HepG2 (cell line): ENCODE data around the gene LRRC53. TPM values are rescaled to one million over a fixed set of nuclear protein-coding genes. Genes with fewer than 3 reads are reported as not detected.

Experiments
- ATAC-seq: fragments of 200-7000 bp; cut with Tn5 transposase; 3 replicates; pipeline ENCODE4 v1.9.1; 2020; ENCODE audit warnings: mild to moderate bottlenecking, moderate library complexity
- BruUV-seq: library from RNA; stranded (reverse); fragments of 400-500 nt; replicated peaks from 2 replicates; lab custom pipeline; 2021; lab: Mats Ljungman, UMichigan
- CTCF ChIA-PET: fragments of 300-600 bp; formaldehyde crosslinking; extraction: SDS; loops from one replicate; lab custom pipeline; 2021; ENCODE audit warnings: low total read pairs, inconsistent platforms, low intra/inter-chr PET ratio; lab: Yijun Ruan, JAX
- POLR2A ChIA-PET: fragments of 350-600 bp; sonication (Branson Sonifier 250); formaldehyde crosslinking; loops from one replicate; lab custom pipeline; 2020; ENCODE audit warnings: antibody characterized with exemption, inconsistent platforms; lab: Yijun Ruan, JAX
- DNase-seq: peaks from one replicate; pipeline ENCODE4 v3.0.0-alpha.2; 2015; ENCODE audit warnings: low spot score
- FAIRE-seq: peaks from 3 replicates; lab custom pipeline; 2011; peaks lifted over from hg19 to GRCh38; lab: Jason Lieb, UNC
- H2AFZ ChIP-seq: one replicate; pipeline ENCODE4 v1.6.1; 2011; ENCODE audit warnings: low read length, inconsistent platforms
- H3K27ac ChIP-seq: fragments of 300-600 bp; 3 replicates; pipeline ENCODE4 v1.8.0; 2011; ENCODE audit warnings: mixed run types, mild to moderate bottlenecking, mixed read lengths, low read length, inconsistent platforms; ENCODE audit not compliant: insufficient read depth; ENCODE audit errors: extremely low read length
- H3K27me3 ChIP-seq, 2 experiments: fragments of 200-600 bp in 1 of 2; 2 replicates in 1 of 2; 3 replicates in 1 of 2; pipeline versions ENCODE4 v1.6.0 to v1.8.0; 2011; ENCODE audit warnings: low read length in 2 of 2, mild to moderate bottlenecking in 2 of 2, moderate library complexity in 2 of 2, inconsistent platforms in 1 of 2; ENCODE audit not compliant: insufficient read depth in 2 of 2, control insufficient read depth in 1 of 2
- H3K36me3 ChIP-seq, 2 experiments: fragments of 200-600 bp in 1 of 2; replicated peaks in 1 of 2; 2 replicates in 1 of 2; 3 replicates in 1 of 2; pipeline versions ENCODE4 v1.5.1 to v1.8.0; 2011; ENCODE audit warnings: low read length in 2 of 2, inconsistent platforms in 1 of 2; ENCODE audit not compliant: insufficient read depth in 2 of 2, control insufficient read depth in 1 of 2
- H3K4me1 ChIP-seq: 2 replicates; pipeline ENCODE4 v1.5.1; 2012; ENCODE audit warnings: low read length, inconsistent platforms; ENCODE audit not compliant: insufficient read depth
- H3K4me2 ChIP-seq: 2 replicates; pipeline ENCODE4 v1.6.0; 2011; ENCODE audit warnings: low read depth, low read length, inconsistent platforms
- H3K4me3 ChIP-seq, 3 experiments: fragments of 200-600 bp in 1 of 3; sonication (generic), shearing (Covaris generic) in 1 of 3; replicated peaks in 1 of 3; 2 replicates each; pipeline ENCODE4 v1.5.1; 2011 to 2016; ENCODE audit warnings: low read length in 3 of 3, inconsistent platforms in 2 of 3, low read depth in 2 of 3, mild to moderate bottlenecking in 2 of 3, control low read depth in 1 of 3, mixed read lengths in 1 of 3; ENCODE audit not compliant: insufficient read depth in 1 of 3
- H3K79me2 ChIP-seq: one replicate; pipeline ENCODE4 v1.6.1; 2011; ENCODE audit warnings: low read length, inconsistent platforms; ENCODE audit not compliant: insufficient read depth
- H3K9ac ChIP-seq: 2 replicates; pipeline ENCODE4 v1.6.0; 2011; ENCODE audit warnings: mild to moderate bottlenecking, low read depth, low read length, inconsistent platforms; ENCODE audit not compliant: insufficient read depth
- H3K9me3 ChIP-seq: 2 replicates; pipeline ENCODE4 v1.5.1; 2012; ENCODE audit warnings: mild to moderate bottlenecking, low read length
- H4K20me1 ChIP-seq: 2 replicates; pipeline ENCODE4 v1.6.0; 2011; ENCODE audit warnings: inconsistent platforms, mild to moderate bottlenecking, low read length, moderate library complexity; ENCODE audit not compliant: insufficient read depth
- CEBPB ChIP-seq: IDR thresholded peaks from 2 replicates; pipeline ENCODE4 v1.6.1; 2011; ENCODE audit warnings: low read depth, low read length, improper control_type of control experiment, borderline replicate concordance
- MYNN ChIP-seq: sonication (generic); formaldehyde crosslinking; IDR thresholded peaks from 2 replicates; pipeline ENCODE4 v1.4.0; 2020; ENCODE audit warnings: mild to moderate bottlenecking, low read depth, missing genetic modification reagents
- POLR2A ChIP-seq, 2 experiments: IDR thresholded peaks; 2 replicates each; pipeline ENCODE4 v1.6.1; 2011; ENCODE audit warnings: low read depth in 2 of 2, low read length in 2 of 2, mild to moderate bottlenecking in 1 of 2, moderate library complexity in 1 of 2; ENCODE audit not compliant: insufficient read depth in 1 of 2
- SOX13 ChIP-seq, 3 experiments: fragments of 450-650 bp in 1 of 3; sonication (generic) in 1 of 3; formaldehyde crosslinking in 1 of 3; IDR thresholded peaks in 2 of 3; conservative IDR thresholded peaks in 1 of 3; 2 replicates each; pipeline versions ENCODE4 v1.5.0 to v1.6.1; 2016 to 2020; ENCODE audit warnings: antibody characterized with exemption in 1 of 3, mild to moderate bottlenecking in 1 of 3, missing compliant biosample characterization in 1 of 3, missing genetic modification reagents in 1 of 3, moderate library complexity in 1 of 3
- ZKSCAN8 ChIP-seq: IDR thresholded peaks from 2 replicates; pipeline ENCODE4 v1.6.1; 2016; ENCODE audit warnings: borderline replicate concordance, missing genetic modification reagents, missing compliant biosample characterization
- WGBS: methylation state at CpG from one replicate; pipeline ENCODE4 v1.1.6; 2017; ENCODE audit warnings: low lambda C conversion rate; 5-methylcytosine and 5-hydroxymethylcytosine counted together
- in situ Hi-C: cut with HindIII; loops from 2 replicates; pipeline ENCODE4 v1.10.0; 2017; ENCODE audit warnings: low pct_unique_long_range_greater_than_20kb; ENCODE audit not compliant: extremely low pct_ligation_motif_present
- intact Hi-C: fragments of 100-400 bp; cut with micrococcal nuclease; formaldehyde crosslinking; loops from one replicate; pipeline ENCODE4 v1.10.0; 2022; ENCODE audit not compliant: unreplicated experiment
- polyA plus RNA-seq, 8 experiments: library from polyadenylated mRNA; depleted of rRNA in 3 of 8; stranded (reverse) in 7 of 8; unstranded in 1 of 8; fragments of >200 nt; fragmentation: Illumina TruSeq in 4 of 8; extraction: Trizol in 4 of 8; gene quantifications; 2 replicates each; pipeline versions ENCODE4 v1.2.1 to v1.2.3, GENCODE V29; 2011 to 2016; ENCODE audit warnings: low read depth in 4 of 8, missing spikeins in 1 of 8, mixed read lengths in 1 of 8; ENCODE audit not compliant: insufficient read depth in 1 of 8
- total RNA-seq, 5 experiments: library from RNA; depleted of rRNA; stranded (reverse); fragments of >200 nt; fragmentation: Illumina TruSeq; extraction: Trizol; gene quantifications; 2 replicates each; pipeline ENCODE4 v1.2.3, GENCODE V29; 2016; ENCODE audit warnings: low read depth in 1 of 5
- TF ChIP-seq, protein P1 (sequence below): IDR thresholded peaks from 2 replicates; pipeline ENCODE4 v1.6.1; 2012; ENCODE audit warnings: low read depth, low read length, improper control_type of control experiment

LRRC53 gene
- total and polyA plus RNA-seq, 2 of the 13 experiments (the other 11 are each of a cell fraction or from before 2014, with no cell fraction given), result not detected

DNA sequence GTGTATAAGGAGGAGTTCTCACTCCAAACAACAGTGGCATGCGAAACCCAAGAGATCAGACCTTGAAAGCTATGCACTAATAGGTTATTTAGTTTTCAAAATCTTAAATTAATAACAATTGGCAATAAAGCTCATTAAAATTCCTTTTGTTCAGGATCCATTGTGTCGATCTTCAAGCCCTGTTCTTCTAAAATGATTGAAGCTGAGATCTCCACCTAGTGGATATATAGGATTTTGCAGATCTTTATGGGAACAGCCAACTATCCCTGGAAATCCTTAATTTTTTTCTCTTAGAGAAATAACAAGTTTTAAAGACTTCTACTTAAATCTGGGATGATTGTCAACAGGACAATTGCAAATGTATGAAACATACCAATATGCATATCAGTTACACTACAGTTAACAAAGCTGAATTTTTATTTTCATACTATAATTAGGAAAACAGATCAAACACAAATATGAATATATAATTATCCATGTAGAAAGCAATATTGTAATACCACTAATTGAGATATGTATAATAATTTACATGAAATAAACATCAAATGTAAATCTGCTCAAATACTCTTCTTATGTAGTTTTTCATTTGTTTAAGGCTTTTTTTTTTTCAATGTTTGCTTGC, 43.3 kb downstream of the LRRC53 start (continued):
- TF ChIP-seq, protein P1, sequence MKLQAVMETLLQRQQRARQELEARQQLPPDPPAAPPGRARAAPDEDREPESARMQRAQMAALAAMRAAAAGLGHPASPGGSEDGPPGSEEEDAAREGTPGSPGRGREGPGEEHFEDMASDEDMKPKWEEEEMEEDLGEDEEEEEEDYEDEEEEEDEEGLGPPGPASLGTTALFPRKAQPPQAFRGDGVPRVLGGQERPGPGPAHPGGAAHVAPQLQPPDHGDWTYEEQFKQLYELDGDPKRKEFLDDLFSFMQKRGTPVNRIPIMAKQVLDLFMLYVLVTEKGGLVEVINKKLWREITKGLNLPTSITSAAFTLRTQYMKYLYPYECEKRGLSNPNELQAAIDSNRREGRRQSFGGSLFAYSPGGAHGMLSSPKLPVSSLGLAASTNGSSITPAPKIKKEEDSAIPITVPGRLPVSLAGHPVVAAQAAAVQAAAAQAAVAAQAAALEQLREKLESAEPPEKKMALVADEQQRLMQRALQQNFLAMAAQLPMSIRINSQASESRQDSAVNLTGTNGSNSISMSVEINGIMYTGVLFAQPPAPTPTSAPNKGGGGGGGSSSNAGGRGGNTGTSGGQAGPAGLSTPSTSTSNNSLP, result peak; percentile 42; the same call in 1 of the 2 replicates

DNA sequence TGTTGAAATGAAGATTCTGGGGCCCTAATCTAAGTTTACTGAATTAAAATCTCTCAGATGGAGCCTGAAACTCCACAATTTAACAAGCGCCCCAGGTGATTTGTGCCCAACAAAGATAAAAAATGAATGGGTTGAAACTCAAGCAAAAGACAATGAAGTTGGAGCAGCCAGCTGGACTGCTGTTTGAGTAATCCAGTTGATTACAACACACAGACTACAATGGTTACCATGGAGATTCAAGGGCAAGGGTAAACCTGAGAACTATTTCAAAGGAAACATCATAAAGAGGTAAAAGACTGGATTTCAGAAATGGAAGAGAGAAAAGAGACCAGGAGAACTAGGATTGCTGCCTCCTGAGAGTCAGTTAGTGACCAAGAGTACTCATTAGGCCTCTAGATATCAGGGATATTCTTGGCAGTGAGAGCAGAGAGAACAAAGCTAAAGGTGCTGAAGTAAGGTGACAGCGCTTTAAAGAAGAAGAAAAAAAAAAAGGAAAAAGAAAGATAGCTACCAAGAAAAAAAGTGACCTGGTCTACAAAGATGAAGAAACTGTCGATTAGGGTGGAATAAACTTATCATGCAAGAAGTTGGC, 44.5 kb downstream of the LRRC53 start:
- no peak for FAIRE-seq

More for the DNA sequence above, 44.5 kb downstream of the LRRC53 start:
- Histone ChIP-seq H3K27ac (no peak overlapping the region), H3K4me3 (no peak overlapping the region), H3K79me2 (no peaks in the 10 kb centered on the region), H4K20me1 (no peaks in the 10 kb centered on the region), H3K9ac (no peak overlapping the region), H3K4me1 (no peaks in the 10 kb centered on the region), H3K9me3 (no peaks in the 10 kb centered on the region), H3K27me3 (no peaks in the 10 kb centered on the region), H3K4me2 (no peak overlapping the region), H3K36me3 (no peaks in the 10 kb centered on the region), H2AFZ (no peak overlapping the region)
- TF ChIP-seq SOX13 (IDR thresholded peaks at IDR 0.05) (no peak), SOX13 (CRISPR knock-in tag; conservative IDR thresholded peaks at IDR 0.05 in 1 of 2, IDR thresholded peaks at IDR 0.05 in 1 of 2) (peak in 1 of 2 experiments; percentile 58; a peak in 2 of 4 replicates), CEBPB (peak; percentile 33; the same call in 1 of the 2 replicates), POLR2A (IDR thresholded peaks at IDR 0.05; ENCODE audit: insufficient read depth in 1 of 2, low read depth in 2 of 2, low read length in 2 of 2) (no peak), ZKSCAN8 (CRISPR knock-in tag) (no peak), MYNN (no peak)
- ATAC-seq (no peak), DNase-seq (no peak)
- in situ Hi-C loops, result loop anchor here (25.0 kb wide), 1 partner anchor 631 kb away; no protein-coding TSS in a partner anchor
- ChIA-PET CTCF (interaction anchor here (1.9 kb wide), 1 partner anchor 628 kb away, joined by 7 read pairs; no protein-coding TSS in a partner anchor), POLR2A (no interaction called here)
- BruUV-seq, result no TSS peak
- intact Hi-C loops, result no loop called here
- whole genome bisulfite sequencing, result 2% methylated on average over 3 of the region's 3 CpGs
